A673 (cell line): ENCODE data around the gene LIMS2. TPM values are rescaled to one million over a fixed set of nuclear protein-coding genes. Genes with fewer than 3 reads are reported as not detected.

Experiments
- BruUV-seq: library from RNA; stranded (reverse); fragments of 400-500 nt; replicated peaks from 2 replicates; lab custom pipeline; 2021; lab: Mats Ljungman, UMichigan
- CTCF ChIA-PET: fragments of 300-600 bp; sonication (Branson Sonifier 250); formaldehyde crosslinking; loops from one replicate; lab custom pipeline; 2022; ENCODE audit warnings: antibody characterized with exemption; lab: Charles Lee
- POLR2A ChIA-PET: fragments of 300-600 bp; sonication (Branson Sonifier 250); formaldehyde crosslinking; loops from one replicate; lab custom pipeline; 2022; ENCODE audit warnings: antibody characterized with exemption; ENCODE audit not compliant: low non-redundant PET; lab: Charles Lee
- DNase-seq: peaks from one replicate; pipeline ENCODE4 v3.0.0-alpha.2; 2015; ENCODE audit warnings: low spot score
- H3K27ac ChIP-seq: fragments of 200-600 bp; sonication (generic); 2 replicates; pipeline ENCODE4 v1.5.1; 2016; ENCODE audit warnings: mixed run types, low read depth, mild to moderate bottlenecking, mixed read lengths, antibody characterized with exemption, low read length; ENCODE audit not compliant: poor library complexity, severe bottlenecking
- H3K27me3 ChIP-seq: fragments of 200-600 bp; sonication (generic); replicated peaks from 2 replicates; pipeline ENCODE4 v1.6.1; 2017; ENCODE audit warnings: mixed run types, low read depth, mild to moderate bottlenecking, mixed read lengths, antibody characterized with exemption, low read length; ENCODE audit not compliant: insufficient read depth, poor library complexity
- H3K36me3 ChIP-seq: fragments of 200-600 bp; sonication (generic); 2 replicates; pipeline ENCODE4 v1.6.1; 2016; ENCODE audit warnings: mixed run types, mild to moderate bottlenecking, mixed read lengths, antibody characterized with exemption, low read length; ENCODE audit not compliant: insufficient read depth, poor library complexity, severe bottlenecking
- H3K4me1 ChIP-seq: fragments of 200-600 bp; sonication (generic); 2 replicates; pipeline ENCODE4 v1.6.1; 2017; ENCODE audit warnings: mixed run types, mild to moderate bottlenecking, mixed read lengths, antibody characterized with exemption, low read length; ENCODE audit not compliant: insufficient read depth, poor library complexity, severe bottlenecking
- H3K4me3 ChIP-seq: fragments of 200-600 bp; sonication (generic); 2 replicates; pipeline ENCODE4 v1.5.1; 2016; ENCODE audit warnings: low read depth, mixed run types, mild to moderate bottlenecking, mixed read lengths, low read length; ENCODE audit not compliant: poor library complexity, severe bottlenecking
- H3K9me3 ChIP-seq: fragments of 200-600 bp; sonication (generic); 2 replicates; pipeline ENCODE4 v1.6.1; 2016; ENCODE audit warnings: mixed run types, low read depth, mild to moderate bottlenecking, mixed read lengths, antibody characterized with exemption, low read length; ENCODE audit not compliant: poor library complexity, severe bottlenecking
- CTCF ChIP-seq: fragments of 300-800, 200-600 bp; sonication (generic); conservative IDR thresholded peaks from 2 replicates; pipeline ENCODE4 v1.5.1; 2017; ENCODE audit warnings: low read depth, mild to moderate bottlenecking, antibody characterized with exemption, low read length, moderate library complexity, mixed read lengths
- EZH2 ChIP-seq: fragments of 200-600 bp; sonication (generic); IDR thresholded peaks from 2 replicates; pipeline ENCODE4 v1.6.1; 2017; ENCODE audit warnings: borderline replicate concordance, low read depth, mild to moderate bottlenecking, mixed read lengths, antibody characterized with exemption, low read length; ENCODE audit not compliant: poor library complexity, severe bottlenecking
- intact Hi-C: fragments of 100-400 bp; cut with micrococcal nuclease; formaldehyde crosslinking; loops from one replicate; pipeline ENCODE4 v1.10.0; 2022; ENCODE audit not compliant: unreplicated experiment
- total RNA-seq: library from RNA; stranded (reverse); gene quantifications from 2 replicates; pipeline ENCODE4 v1.2.3, GENCODE V29; 2021

The LIMS2 gene
- total RNA-seq, 1 experiment from 2014 or later = 1.2 TPM

- Histone ChIP-seq H3K4me1 (peaks cover 5% of the 10 kb centered on the region), H3K9me3 (no peaks in the 10 kb centered on the region), H3K36me3 (no peaks in the 10 kb centered on the region), H3K27me3 (no peaks in the 10 kb centered on the region), H3K27ac (no peak overlapping the region), H3K4me3 (no peak overlapping the region)
- intact Hi-C loops = no loop called here
- CTCF ChIA-PET = interaction anchor here (0.5 kb wide), 1 partner anchor 232 kb away, joined by 4 read pairs; no protein-coding TSS in a partner anchor
- TF ChIP-seq CTCF (no peak), EZH2 (no peak)
- POLR2A ChIA-PET = no interaction called here
- BruUV-seq = no TSS peak
- DNase-seq = no peak
These were observed 30.3 kb downstream of the LIMS2 start for GRCh38 chr2:127645026-127645394.

- Histone ChIP-seq H3K27ac (no peak overlapping the region), H3K27me3 (no peaks in the 10 kb centered on the region), H3K36me3 (no peaks in the 10 kb centered on the region), H3K4me1 (peaks cover 2% of the 10 kb centered on the region), H3K4me3 (no peak overlapping the region), H3K9me3 (no peaks in the 10 kb centered on the region)
- BruUV-seq = no TSS peak
- intact Hi-C loops = no loop called here
- CTCF ChIA-PET = interaction anchor here (0.5 kb wide), 1 partner anchor 233 kb away, joined by 4 read pairs; no protein-coding TSS in a partner anchor
- DNase-seq = no peak
- TF ChIP-seq CTCF = no peak
- no peak for TF ChIP-seq EZH2
- POLR2A ChIA-PET = no interaction called here
These were observed 31.0 kb downstream of the LIMS2 start for GRCh38 chr2:127644066-127645025.

GRCh38 chr2:127643439-127644065 is 31.8 kb downstream of the LIMS2 start:
- Histone ChIP-seq H3K9me3 (no peaks in the 10 kb centered on the region), H3K4me1 (no peaks in the 10 kb centered on the region), H3K36me3 (no peaks in the 10 kb centered on the region), H3K4me3 (no peak overlapping the region), H3K27me3 (no peaks in the 10 kb centered on the region), H3K27ac (no peak overlapping the region)
- TF ChIP-seq CTCF = no peak
- no peak for TF ChIP-seq EZH2
- ChIA-PET CTCF (no interaction called here), POLR2A (no interaction called here)
- no peak for DNase-seq
- BruUV-seq = no TSS peak
- intact Hi-C loops = no loop called here
